C4-2B (cell line): ENCODE data around the gene ARX.

Experiments
- CTCF ChIP-seq: fragments of 450-650 bp; conservative IDR thresholded peaks from 2 replicates; pipeline ENCODE4 v1.5.1; 2017; ENCODE audit warnings: mild to moderate bottlenecking
- ZFX ChIP-seq: fragments of 450-650 bp; IDR thresholded peaks from 2 replicates; pipeline ENCODE4 v1.6.1; 2017

GRCh38 chrX:25012433-25012735 is 3.4 kb downstream of the ARX start:
- TF ChIP-seq CTCF (no peak), ZFX (no peak)
